GM19468 (cell line): Measurements from ENCODE around the gene HS3ST4.

Experiments used
- ATAC-seq: cut with Tn5 transposase; IDR thresholded peaks from one replicate; pipeline ENCODE4 v1.9.1; 2021; ENCODE audit warnings: mild to moderate bottlenecking, moderate library complexity, moderate number of reproducible peaks; ENCODE audit not compliant: unreplicated experiment; ENCODE audit errors: extremely low read depth

The HS3ST4 gene

GRCh38 chr16:26155221-26155620 lies 463.5 kb downstream of the HS3ST4 start:
- no peak for ATAC-seq

GRCh38 chr16:26157319-26157718 lies 465.6 kb downstream of the HS3ST4 start:
- ATAC-seq: no peak

- no peak for ATAC-seq
Observed at GRCh38 chr16:26158142-26158759, 466.5 kb downstream of the HS3ST4 start.

- ATAC-seq: no peak
Observed at GRCh38 chr16:26161461-26162180, 469.9 kb downstream of the HS3ST4 start.

- no peak for ATAC-seq
Observed at GRCh38 chr16:26169473-26169872, 477.7 kb downstream of the HS3ST4 start.

- ATAC-seq: no peak
Observed at GRCh38 chr16:26175944-26176343, 484.2 kb downstream of the HS3ST4 start.

- no peak for ATAC-seq
Observed at GRCh38 chr16:26177438-26177837, 485.7 kb downstream of the HS3ST4 start.

- no peak for ATAC-seq
Observed at GRCh38 chr16:26178298-26178697, 486.5 kb downstream of the HS3ST4 start.

GRCh38 chr16:26186091-26186615 lies 494.4 kb downstream of the HS3ST4 start:
- no peak for ATAC-seq
